ENCODE results near the gene ACER2.

ACER2 gene

DNA sequence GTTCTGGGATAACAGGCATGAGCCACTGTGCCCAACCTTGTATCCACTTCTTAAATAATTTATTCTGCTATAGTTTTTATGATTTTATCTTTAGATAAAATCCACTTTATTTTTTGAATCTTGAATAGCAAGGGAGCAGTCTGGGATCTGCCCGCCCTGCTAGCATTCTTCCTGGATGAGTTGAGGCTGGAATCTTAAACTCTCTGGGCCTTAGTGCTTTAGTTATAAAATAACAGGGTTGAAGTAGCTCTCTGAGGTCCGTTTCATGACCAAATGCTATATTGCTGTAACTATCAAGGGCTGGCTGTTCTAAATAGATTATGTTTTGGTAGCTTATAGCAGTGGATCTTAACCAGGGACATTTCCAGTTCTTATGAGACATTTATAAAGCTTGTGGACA is 20.8 kb downstream of the ACER2 start (continued):
- no peak for TF ChIP-seq ZNF513 (tag by site-specific recombination; IDR thresholded peaks at IDR 0.05)
- TF ChIP-seq, protein P1, sequence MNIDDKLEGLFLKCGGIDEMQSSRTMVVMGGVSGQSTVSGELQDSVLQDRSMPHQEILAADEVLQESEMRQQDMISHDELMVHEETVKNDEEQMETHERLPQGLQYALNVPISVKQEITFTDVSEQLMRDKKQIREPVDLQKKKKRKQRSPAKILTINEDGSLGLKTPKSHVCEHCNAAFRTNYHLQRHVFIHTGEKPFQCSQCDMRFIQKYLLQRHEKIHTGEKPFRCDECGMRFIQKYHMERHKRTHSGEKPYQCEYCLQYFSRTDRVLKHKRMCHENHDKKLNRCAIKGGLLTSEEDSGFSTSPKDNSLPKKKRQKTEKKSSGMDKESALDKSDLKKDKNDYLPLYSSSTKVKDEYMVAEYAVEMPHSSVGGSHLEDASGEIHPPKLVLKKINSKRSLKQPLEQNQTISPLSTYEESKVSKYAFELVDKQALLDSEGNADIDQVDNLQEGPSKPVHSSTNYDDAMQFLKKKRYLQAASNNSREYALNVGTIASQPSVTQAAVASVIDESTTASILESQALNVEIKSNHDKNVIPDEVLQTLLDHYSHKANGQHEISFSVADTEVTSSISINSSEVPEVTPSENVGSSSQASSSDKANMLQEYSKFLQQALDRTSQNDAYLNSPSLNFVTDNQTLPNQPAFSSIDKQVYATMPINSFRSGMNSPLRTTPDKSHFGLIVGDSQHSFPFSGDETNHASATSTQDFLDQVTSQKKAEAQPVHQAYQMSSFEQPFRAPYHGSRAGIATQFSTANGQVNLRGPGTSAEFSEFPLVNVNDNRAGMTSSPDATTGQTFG (tag by site-specific recombination; IDR thresholded peaks at IDR 0.05; ENCODE audit: borderline replicate concordance): no peak
- no peak for TF ChIP-seq ZNF785 (tag by site-specific recombination; IDR thresholded peaks at IDR 0.05)
- TF ChIP-seq, protein P2, sequence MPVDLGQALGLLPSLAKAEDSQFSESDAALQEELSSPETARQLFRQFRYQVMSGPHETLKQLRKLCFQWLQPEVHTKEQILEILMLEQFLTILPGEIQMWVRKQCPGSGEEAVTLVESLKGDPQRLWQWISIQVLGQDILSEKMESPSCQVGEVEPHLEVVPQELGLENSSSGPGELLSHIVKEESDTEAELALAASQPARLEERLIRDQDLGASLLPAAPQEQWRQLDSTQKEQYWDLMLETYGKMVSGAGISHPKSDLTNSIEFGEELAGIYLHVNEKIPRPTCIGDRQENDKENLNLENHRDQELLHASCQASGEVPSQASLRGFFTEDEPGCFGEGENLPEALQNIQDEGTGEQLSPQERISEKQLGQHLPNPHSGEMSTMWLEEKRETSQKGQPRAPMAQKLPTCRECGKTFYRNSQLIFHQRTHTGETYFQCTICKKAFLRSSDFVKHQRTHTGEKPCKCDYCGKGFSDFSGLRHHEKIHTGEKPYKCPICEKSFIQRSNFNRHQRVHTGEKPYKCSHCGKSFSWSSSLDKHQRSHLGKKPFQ (tag by site-specific recombination; IDR thresholded peaks at IDR 0.05): no peak
- no peak for TF ChIP-seq ZFP37 (tag by site-specific recombination; IDR thresholded peaks at IDR 0.05)
- no peak for TF ChIP-seq IKZF3 (tag by site-specific recombination; IDR thresholded peaks at IDR 0.05)

GRCh38 chr9:19430201-19430760 is 21.5 kb downstream of the ACER2 start:
- ChIA-PET CTCF (interaction anchor here (0.7 to 1.6 kb wide), 3 partner anchors 35 to 1184 kb away, joined by 3 to 11 read pairs (median 3); no protein-coding TSS in a partner anchor), POLR2A (interaction anchor here (0.6 kb wide), 1 partner anchor 982 kb away, joined by 3 read pairs; no protein-coding TSS in a partner anchor)
- H3K27ac ChIP-seq (ENCODE audit: extremely low read depth, low read depth, low read length): no peak overlapping the region
- no peak overlapping the region for H3K4me3 ChIP-seq (ENCODE audit: low read depth, low read length)
- no peaks in the 10 kb centered on the region for H3K9me3 ChIP-seq (ENCODE audit: control insufficient read depth, insufficient read depth, low read depth, low read length)
- no peaks in the 10 kb centered on the region for H3K4me1 ChIP-seq (ENCODE audit: control insufficient read depth, insufficient read depth, low read length)
- H3K36me3 ChIP-seq (ENCODE audit: control insufficient read depth in 2 of 2, insufficient read depth in 1 of 2, low read length in 2 of 2): peaks cover 3 to 13% of the 10 kb centered on the region in 2 experiments; a peak in 2 of 3 replicates
- TF ChIP-seq, protein P3, sequence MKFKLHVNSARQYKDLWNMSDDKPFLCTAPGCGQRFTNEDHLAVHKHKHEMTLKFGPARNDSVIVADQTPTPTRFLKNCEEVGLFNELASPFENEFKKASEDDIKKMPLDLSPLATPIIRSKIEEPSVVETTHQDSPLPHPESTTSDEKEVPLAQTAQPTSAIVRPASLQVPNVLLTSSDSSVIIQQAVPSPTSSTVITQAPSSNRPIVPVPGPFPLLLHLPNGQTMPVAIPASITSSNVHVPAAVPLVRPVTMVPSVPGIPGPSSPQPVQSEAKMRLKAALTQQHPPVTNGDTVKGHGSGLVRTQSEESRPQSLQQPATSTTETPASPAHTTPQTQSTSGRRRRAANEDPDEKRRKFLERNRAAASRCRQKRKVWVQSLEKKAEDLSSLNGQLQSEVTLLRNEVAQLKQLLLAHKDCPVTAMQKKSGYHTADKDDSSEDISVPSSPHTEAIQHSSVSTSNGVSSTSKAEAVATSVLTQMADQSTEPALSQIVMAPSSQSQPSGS (tag by site-specific recombination; IDR thresholded peaks at IDR 0.05; ENCODE audit: low read depth): no peak
- TF ChIP-seq SETDB1 (IDR thresholded peaks at IDR 0.05; ENCODE audit: insufficient read length, low read length) (no peak), GLIS2 (tag by site-specific recombination; IDR thresholded peaks at IDR 0.05) (no peak), ZNF677 (tag by site-specific recombination; IDR thresholded peaks at IDR 0.05) (no peak), ZNF830 (tag by site-specific recombination; IDR thresholded peaks at IDR 0.05; ENCODE audit: low read depth) (no peak), ZFP37 (tag by site-specific recombination; IDR thresholded peaks at IDR 0.05) (no peak), ZNF670 (tag by site-specific recombination; IDR thresholded peaks at IDR 0.05; ENCODE audit: low read depth) (no peak), KLF10 (tag by site-specific recombination; IDR thresholded peaks at IDR 0.05) (no peak), ZNF391 (tag by site-specific recombination; IDR thresholded peaks at IDR 0.05; ENCODE audit: borderline replicate concordance, low read depth) (no peak), ZBTB10 (tag by site-specific recombination; IDR thresholded peaks at IDR 0.05) (no peak), ZNF335 (tag by site-specific recombination; conservative IDR thresholded peaks at IDR 0.05) (no peak), ZNF549 (tag by site-specific recombination; IDR thresholded peaks at IDR 0.05) (no peak), ZNF2 (tag by site-specific recombination; IDR thresholded peaks at IDR 0.05) (no peak), OVOL3 (tag by site-specific recombination; IDR thresholded peaks at IDR 0.05) (no peak), ZNF580 (tag by site-specific recombination; IDR thresholded peaks at IDR 0.05) (no peak)
- TF ChIP-seq, protein P4, sequence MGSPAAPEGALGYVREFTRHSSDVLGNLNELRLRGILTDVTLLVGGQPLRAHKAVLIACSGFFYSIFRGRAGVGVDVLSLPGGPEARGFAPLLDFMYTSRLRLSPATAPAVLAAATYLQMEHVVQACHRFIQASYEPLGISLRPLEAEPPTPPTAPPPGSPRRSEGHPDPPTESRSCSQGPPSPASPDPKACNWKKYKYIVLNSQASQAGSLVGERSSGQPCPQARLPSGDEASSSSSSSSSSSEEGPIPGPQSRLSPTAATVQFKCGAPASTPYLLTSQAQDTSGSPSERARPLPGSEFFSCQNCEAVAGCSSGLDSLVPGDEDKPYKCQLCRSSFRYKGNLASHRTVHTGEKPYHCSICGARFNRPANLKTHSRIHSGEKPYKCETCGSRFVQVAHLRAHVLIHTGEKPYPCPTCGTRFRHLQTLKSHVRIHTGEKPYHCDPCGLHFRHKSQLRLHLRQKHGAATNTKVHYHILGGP (tag by site-specific recombination; IDR thresholded peaks at IDR 0.05): no peak

Measured in HEK293 (cell line).